DMS153 (cell line): ENCODE results near the gene SSBP2.
A peak's percentile ranks its signal among the peaks of the same experiment; 100 is the strongest.

Experiments
- DNase-seq: peaks from one replicate; lab custom pipeline; 2025; lab: John Stamatoyannopoulos, UW

The SSBP2 gene

DNA sequence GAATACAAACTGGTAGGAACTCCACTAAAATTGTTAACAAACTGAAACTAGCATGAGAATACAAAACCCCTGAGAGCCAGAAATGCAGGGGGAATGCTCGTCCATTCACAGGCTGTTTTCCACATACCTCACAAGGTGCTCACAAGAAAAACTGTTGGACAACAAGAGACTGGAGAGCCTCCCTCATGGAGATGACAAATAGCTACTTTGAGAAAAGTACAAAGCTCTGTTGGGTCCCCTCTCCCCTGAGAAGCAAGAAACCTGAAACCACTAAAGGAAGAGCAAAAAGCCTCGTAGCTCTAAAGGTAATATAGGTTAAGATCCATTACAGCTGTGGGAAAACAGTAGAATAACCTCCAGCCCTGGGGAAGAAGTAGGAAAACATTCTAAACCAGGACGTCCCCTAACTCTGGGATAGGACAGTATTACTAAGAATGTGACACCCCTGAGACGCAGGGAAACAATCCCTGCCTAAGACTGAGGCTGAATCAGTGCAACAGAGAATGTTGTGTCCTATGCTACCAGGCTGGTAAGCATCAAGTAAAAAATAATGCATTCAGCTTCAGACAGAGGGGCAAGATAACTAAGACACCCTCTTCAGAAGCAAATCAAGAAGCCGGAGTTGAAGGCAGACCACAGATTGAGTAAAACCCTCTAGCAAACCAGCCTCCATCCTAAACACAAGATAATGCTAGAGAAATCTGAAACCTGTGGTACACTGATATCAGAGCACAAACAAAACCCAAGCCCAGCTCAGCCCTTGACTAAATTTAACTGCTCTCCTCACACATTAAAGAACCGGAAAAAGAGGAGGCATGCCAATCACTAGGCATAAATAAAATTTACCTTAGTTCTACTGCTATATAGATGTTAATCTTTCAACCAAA lies 160.2 kb downstream of the SSBP2 start:
- DNase-seq: no peak

DNA sequence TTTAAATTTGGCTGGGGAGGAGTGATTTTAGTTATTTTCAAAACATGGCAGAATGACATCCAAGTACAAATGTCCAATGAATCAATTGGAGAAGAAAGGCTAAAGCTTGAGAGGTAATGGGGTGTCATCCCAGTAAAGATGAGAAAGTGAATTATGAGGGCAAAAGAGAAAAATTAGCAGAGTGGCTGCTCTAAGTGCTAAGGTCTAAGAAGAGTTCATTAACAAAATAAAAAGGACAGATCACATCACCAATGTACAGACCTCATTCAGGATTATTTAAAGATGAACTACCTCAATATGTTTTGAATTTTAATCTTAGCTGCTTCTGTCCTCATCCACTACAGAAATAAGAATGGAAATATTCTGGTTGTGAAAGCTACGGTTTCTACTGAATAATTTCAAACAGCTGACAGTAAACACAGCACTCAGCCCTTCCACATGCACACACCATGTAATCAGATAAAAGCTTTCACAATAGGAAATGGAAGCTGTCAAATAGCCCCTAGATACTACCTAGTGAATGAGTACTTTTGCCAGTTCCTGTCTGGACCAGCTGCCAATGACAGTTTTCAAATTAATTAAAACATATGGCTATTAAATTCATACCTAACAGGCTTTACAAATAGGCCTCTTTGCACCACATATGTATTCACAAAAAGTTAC lies 171.5 kb downstream of the SSBP2 start:
- DNase-seq: peak; percentile 47

DNA sequence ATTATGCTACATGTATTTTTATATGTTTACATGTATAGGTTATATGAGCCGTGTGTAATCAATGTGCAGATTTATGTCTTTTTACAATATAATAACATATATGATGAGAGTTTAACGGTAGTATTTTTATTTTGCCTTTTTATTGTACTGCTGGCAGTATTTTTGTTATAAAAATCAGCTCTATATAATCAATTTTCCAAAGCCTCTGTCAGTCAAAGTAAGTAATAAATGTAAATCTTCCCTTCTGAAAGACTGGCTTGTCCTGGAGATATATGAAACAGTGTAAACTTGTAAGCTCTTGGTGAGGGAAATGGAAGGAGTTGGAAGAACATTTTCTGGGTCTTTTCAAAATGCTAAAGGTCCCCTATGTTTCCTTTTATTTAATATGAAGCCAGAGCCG lies 173.8 kb downstream of the SSBP2 start:
- DNase-seq: no peak

DNA sequence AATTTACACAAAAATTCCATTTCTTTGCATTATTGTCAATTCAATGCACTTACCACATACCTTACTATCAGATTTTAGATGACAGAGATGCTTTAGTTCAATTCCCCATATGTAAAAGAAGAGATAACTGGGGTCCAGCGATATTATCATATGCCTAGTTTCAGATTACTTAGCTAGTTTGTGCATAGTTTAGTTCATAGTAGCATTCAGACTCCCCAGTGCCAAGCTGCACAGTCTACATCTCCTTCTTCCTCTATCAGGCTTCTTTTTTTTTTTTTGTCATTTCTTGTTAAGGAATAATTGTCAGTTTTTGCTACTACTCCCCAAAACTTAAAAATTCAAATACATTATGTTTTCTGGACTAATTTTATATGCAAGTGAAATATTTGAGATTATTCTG lies 175.0 kb downstream of the SSBP2 start:
- DNase-seq: no peak

DNA sequence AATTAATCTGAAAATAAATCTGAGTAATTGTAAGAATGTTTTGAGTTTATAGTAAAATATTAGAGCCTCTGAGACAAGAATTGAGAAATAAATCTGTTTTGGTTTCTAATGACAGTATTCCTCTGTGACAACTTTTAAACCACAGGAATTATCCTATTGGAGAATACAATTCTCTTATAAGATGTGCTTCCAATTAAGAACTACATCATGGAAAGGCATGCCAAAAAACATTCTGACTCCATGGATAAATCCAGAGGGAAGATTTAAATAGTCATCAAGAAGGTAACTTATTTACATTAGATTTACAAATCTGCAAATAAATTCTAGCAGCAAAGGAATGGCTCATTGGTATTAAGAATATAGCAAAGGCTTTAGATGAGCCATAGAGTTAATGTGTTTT lies 178.7 kb downstream of the SSBP2 start:
- no peak for DNase-seq

DNA sequence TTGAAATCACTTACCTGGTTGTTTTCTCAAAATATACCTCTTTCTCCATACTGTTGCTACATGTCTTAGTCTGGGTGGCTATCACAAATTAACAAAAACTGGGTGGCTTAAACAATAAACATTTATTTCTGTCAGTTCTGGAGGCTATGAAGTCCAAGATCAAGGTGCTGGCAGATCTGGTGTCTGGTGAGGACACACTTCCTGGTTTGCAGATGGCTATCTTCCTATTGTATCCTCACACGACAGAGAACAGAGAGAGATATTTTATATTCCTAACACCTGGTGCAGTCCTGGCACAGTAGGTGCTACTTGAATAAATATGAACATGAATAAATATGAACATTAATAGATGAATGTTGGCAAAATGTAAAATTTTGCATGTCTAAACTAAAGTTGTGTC lies 192.7 kb downstream of the SSBP2 start:
- no peak for DNase-seq

DNA sequence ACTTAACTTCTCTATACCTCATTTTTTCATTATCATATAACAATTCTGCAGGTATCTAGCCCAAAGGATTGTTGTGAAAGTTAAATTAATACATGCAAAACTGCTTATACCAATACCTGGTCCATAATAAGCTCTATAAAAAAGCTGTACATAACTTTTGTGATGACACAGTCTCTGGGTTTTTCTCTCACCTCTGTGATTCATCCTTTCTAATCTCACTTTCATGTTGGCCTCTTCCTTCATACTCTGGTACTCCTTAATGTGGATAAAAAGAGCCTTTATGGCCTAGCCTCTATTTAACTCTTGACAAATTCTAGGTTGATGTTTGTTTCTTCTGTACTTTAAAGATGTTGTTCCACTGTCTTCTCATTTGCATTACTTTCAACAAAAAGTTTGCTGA lies 194.1 kb downstream of the SSBP2 start:
- DNase-seq: no peak

DNA sequence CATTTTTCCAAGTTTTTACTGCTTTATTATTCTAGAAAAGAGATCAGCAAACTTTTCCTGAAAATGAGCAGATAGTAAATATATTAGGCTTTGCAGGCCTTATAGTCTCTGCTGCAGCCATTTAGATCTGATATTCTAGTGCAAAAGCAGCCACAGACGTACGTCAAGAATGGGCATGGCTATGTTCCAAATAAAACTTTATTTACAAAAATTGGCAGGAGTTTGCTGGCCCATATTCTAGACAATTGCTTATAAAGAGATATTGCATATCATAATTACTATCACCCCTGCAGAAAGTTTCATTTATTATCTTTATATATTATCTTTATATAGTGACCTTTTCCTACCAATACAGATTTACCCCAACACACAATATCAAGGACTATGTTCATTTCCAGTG lies 195.0 kb downstream of the SSBP2 start:
- DNase-seq: no peak

DNA sequence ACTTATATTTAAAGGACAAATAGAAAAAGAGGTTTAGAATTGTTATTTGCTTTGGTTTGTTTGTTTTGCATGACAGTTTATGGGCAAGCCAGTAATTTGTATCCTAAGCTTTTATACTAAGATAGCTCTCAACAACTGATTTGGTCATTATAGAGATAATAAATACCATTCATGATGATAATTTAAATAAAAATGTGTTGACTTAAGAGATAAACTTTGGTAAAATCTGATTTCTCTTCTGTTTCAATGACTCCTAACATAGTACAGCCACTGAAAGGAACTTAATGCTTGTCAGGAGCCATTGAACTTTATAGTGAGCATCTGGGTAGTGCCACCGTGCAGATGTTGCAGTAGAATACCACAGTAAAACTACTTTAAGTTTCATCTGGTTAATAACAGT lies 196.2 kb downstream of the SSBP2 start:
- DNase-seq: no peak

DNA sequence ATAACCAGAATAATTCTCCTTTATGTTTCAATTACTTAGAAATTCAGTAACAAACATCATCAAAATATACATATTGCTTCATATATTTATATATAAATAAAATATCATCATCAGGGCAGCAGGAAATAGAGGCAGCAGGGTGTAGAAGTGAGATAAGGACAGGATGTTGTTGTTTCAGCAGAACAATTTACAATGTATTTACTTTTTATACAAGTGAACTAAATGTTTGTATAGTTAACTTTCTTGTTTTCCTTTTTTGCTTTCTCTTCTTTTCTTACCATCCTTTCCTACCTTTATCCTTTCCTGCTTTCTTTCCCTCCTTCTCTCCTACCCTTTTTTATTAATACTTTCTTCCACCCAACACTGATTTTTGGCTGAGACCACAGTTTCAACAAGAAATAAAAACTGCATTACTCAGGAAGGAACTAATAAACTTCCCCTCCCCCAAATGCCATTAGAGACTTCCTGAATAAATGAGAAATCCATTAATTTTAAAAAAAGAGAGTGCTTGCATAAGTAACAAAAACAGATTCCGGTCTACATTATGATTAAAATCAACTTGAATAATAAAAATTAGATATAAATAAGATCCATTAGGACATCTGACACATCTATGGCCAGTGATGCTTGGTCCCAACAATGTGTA lies 197.2 kb downstream of the SSBP2 start:
- DNase-seq: no peak

DNA sequence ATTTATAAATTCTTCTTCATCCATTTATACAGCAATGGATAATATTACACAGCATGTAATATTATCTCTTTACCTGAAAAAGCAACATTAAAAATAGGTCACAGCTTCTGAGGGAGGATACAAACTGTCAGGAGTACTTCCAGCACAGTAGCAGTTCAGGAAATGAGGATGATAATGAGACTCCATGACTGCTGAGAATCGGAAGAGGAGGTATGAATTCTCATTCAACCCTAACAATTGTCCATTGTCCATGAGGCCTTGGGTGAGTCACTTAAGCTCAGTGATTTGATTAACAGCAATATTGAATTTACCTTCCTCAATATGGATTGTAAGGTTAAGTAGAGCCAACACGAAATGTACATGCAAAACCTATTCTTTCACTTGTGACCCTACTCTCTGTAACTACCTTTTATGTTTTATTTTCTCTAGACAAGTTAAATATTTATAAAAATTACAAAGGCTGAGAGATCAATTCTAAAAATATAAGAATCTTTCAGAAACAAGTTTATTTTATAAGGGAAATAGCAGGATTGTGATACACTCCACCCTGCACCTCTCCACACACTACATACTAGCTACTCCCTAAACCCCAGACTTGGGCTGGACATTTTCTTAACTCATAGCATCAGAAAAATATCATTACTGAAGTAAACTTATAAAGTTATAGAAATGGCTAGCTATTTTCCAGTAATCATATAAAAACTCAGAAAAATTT lies 197.9 kb downstream of the SSBP2 start:
- no peak for DNase-seq

DNA sequence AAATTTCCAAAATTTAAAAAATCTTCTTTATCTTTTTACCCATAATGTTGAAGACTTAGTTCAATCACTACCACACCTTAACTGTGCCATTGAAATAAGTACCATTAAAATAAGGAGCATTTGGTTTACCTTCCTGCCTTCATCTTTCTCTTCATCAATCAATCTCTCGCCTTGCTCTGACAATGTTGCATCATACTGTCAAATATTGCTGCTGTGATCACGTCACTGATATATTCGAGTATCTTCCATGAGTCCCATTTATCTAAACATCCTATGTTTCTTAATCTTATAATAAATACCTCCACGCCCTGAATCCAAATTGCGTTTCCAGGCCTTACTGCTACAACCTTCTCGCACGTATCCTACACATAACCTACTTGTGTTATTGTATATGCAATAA lies 201.8 kb downstream of the SSBP2 start:
- DNase-seq: no peak

DNA sequence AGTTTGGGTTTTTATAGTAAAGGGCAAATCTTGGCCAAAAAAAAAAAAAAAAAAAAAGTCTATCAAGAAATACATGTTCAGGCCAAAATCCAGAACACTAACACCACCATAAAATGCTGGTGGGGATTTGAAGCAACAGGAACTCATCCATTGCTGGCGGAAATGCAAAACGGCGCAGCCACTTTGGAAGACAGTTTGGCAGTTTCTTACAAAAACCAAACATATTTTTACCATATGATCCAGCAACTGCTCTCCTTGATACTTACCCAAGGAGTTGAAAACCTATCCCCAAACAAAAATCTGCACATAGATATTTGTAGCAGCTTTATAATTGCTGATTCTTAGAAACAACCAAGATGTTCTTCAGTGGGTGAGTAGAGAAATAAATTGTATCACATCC lies 203.9 kb downstream of the SSBP2 start:
- DNase-seq: no peak

DNA sequence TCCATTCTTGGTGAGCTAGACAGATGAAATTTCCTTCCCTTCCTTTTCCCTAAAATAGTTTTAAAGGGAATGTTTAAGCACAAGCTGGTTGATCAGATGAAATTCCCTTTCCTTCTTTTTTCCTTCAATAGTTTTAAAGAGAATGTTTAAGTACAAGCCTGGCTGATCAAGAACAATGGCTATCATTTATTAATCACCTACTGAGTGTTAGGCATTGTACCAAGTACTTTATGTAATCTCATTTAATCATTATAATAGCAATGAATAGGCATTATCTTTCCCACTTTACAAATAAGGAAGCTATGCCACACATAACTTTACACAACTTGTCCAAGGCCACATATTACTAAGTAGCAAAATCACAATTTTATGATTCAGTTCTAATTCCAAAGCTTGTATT lies 205.0 kb downstream of the SSBP2 start:
- no peak for DNase-seq

DNA sequence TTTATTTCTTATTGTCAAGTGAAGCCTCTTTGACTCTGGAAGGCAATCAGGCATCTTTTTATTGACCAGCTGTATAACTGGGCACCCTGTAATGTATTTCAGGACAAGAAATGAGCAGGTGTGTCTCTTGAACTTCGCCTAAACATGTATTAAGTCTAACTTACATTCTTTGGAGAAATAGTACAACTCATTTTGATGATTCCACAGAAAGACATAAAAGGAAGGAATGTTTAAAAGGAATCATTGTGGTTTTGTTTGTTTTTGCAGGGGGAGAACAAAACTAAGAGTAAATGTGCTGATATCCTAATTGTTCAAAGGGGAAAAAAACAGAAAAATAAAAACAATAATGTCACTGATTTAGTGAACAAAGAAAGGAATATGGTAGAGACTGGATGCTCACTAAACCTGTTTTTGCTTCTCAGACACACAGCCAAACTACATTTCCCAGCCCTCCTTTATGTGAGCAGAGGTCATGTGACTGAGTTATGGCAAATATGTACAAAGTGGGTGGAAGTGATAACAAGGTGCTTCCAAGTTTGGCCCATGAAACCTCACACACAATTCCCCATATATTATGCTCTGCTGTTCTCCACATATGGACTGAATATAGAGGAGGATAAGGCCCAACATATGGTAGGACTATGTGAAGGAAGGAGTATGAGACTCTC lies 206.4 kb downstream of the SSBP2 start:
- no peak for DNase-seq

DNA sequence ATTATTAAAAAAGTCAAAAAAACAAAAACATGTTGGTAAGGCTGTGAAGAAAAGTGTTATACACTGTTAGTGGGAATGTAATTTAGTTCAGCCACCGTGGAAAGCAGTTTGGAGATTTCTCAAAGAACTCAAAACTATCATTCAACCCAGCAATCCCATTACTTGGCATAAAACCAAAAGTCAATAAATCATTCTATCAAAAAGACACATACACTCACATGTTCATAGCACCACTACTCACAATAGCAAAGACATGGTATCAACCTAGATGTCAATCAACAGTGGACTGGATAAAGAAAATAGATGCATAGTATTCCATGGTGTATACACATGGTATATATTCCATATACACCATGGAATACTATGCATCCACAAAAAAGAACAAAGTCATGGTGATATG lies 208.7 kb downstream of the SSBP2 start:
- no peak for DNase-seq

DNA sequence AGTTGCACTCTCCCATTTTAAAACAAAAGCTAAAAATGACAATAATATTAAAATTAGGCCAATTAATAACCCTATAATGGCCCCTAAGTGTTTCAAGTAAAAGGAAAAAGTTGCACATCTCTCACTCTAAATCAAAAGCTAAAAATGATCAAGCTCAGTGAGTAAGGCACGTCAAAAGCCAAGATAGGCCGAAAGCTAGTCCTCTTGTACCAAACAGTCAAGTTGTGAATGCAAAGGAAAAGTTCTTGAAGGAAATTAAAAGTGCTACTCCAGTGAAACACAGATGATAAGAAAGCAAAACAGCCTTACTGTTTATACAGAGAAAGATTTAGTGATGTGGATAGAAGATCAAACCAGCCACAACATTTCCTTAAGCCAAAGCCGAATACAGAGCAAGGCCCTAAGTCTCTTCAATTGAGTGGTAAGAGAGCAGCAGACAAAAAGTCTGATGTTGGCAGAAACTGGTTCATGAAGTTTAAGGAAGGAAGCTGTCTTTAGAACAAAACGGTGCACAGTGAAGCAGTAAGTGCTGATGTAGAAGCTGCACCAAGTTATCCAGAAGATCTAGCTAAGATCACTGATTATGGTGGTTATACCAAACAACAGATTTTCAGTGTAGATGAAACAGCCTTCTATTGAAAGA lies 212.9 kb downstream of the SSBP2 start:
- no peak for DNase-seq

DNA sequence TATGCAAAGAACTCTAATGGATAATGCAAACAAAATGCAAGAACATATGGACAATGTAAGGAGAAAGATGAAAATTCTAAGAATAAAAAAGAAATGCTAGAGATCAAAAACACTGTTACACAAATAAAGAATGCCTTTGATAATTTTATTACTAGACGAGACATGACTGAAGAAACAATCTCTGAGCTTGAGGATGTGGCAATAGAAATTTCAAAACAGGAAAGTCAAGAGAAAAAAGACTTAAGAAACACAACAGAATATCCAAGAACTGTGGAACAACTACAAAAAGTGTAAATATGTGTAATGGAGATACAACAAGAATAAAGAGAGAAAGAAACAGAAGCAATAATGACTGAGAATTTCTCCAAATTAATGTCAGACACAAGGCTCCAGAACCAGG lies 216.5 kb downstream of the SSBP2 start:
- no peak for DNase-seq

DNA sequence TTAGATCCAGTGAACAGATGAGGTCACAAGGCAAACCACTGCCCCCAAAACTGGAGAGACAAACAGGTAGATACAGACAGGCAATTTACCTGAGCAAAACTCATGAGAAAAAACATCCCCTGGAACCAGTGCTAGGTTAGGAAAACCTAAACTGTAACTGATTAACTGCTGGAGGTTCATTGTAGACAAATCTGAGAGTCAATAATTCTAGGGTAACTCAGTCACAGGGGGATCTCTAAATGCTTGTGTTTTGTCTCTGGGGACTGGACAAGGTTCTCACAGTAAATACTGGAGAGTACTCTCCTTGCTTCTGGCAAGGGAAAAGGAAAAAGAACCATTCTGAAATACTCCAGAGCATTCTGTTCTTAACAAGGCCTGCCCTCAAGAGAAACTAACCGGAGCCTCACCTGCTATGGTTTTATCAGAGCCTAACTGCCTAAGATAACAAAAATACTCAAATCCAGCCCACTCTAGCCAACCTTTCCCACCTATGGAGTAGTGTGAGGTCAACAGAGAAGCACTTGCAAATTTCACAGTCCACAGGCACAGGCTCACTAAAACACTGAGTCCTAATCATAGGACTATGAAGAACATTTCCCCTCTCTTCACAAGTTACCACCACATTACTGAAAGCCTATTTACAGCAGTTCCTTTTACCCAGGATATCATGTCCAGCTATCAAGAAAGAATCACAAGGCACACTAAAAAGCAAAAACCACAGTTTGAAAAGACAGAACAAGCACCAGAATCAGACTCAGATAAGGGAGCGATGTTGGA lies 217.1 kb downstream of the SSBP2 start:
- no peak for DNase-seq

DNA sequence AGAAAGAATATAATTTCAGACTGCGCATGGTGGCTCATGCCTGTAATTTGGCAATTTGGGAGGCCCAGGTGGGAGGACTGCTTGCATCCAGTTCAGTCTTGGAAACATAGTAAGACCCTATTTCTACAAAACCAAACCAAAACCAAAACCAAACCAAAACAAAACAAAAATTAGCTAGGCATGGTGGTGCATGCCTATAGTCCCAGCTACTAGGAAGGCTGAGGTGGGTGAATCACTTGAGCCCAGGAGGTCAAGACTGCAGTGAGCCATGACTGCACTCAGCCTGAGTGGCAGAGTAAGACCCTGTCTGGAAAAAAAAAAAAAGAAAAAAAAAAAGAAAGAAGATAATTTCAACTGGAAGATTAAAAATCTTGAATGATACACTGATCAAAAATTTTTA lies 220.0 kb downstream of the SSBP2 start:
- no peak for DNase-seq

DNA sequence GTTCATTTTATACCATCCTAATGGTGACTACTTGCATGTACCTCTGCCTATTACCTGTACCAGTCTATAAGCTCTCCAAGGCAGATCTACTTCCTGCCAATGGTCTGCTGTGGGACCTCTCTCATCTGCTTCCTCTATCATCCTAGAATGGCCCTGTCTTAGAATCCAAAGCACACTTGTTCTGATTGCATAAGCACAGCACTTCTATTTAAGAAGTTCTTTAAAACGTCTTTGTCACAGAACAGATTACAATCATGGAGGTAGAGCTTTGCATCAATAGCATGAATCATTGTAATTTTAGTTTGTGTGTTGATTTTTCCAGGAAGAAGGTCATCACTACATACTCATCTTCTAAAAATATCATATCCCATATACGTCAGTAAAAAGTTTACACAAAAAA lies 225.2 kb downstream of the SSBP2 start:
- no peak for DNase-seq
